ENCODE data around the gene RNF208.
A peak's percentile ranks its signal among the peaks of the same experiment; 100 is the strongest.

RNF208 gene

GRCh38 chr9:137186385-137186784 lies 35.7 kb downstream of the RNF208 start:
- Histone ChIP-seq H3K9me2 (replicated peaks; ENCODE audit: insufficient read depth, low read length) (no peaks in the 10 kb centered on the region), H3K27me3 (ENCODE audit: low read length) (no peaks in the 10 kb centered on the region), H3K27ac (ENCODE audit: low read depth, low read length) (no peak overlapping the region), H3K36me3 (ENCODE audit: low read length) (no peaks in the 10 kb centered on the region), H3K79me2 (ENCODE audit: insufficient read depth, low read length) (peaks cover 20% of the 10 kb centered on the region), H2AFZ (ENCODE audit: low read depth, low read length, severe bottlenecking) (no peak overlapping the region), H4K20me1 (ENCODE audit: low read depth, low read length) (no peaks in the 10 kb centered on the region), H3K4me3 (ENCODE audit: insufficient read depth, low read length, poor library complexity, severe bottlenecking) (no peak overlapping the region), H3K4me2 (ENCODE audit: low read depth, low read length, poor library complexity, severe bottlenecking) (peak overlapping the region; percentile 79), H3K9ac (ENCODE audit: low read length) (no peak overlapping the region), H3F3A (ENCODE audit: insufficient read depth) (no peaks in the 10 kb centered on the region), H3K9me3 (ENCODE audit: insufficient read depth, low read length) (no peaks in the 10 kb centered on the region)
- no peak for TF ChIP-seq CTCF (IDR thresholded peaks at IDR 0.05; ENCODE audit: insufficient read depth, low read length, poor library complexity, severe bottlenecking)
- no peak for TF ChIP-seq EZH2phosphoT487 (conservative IDR thresholded peaks at IDR 0.05; ENCODE audit: low read length)

GRCh38 chr9:137185921-137186320 lies 36.1 kb downstream of the RNF208 start:
- Histone ChIP-seq H4K20me1 (ENCODE audit: low read depth, low read length) (no peaks in the 10 kb centered on the region), H3K27ac (ENCODE audit: low read depth, low read length) (no peak overlapping the region), H2AFZ (ENCODE audit: low read depth, low read length, severe bottlenecking) (no peak overlapping the region), H3K27me3 (ENCODE audit: low read length) (no peaks in the 10 kb centered on the region), H3K79me2 (ENCODE audit: insufficient read depth, low read length) (peaks cover 20% of the 10 kb centered on the region), H3K36me3 (ENCODE audit: low read length) (no peaks in the 10 kb centered on the region), H3K4me3 (ENCODE audit: insufficient read depth, low read length, poor library complexity, severe bottlenecking) (no peak overlapping the region), H3K4me2 (ENCODE audit: low read depth, low read length, poor library complexity, severe bottlenecking) (no peak overlapping the region), H3K9me3 (ENCODE audit: insufficient read depth, low read length) (no peaks in the 10 kb centered on the region), H3K9me2 (replicated peaks; ENCODE audit: insufficient read depth, low read length) (no peaks in the 10 kb centered on the region), H3K9ac (ENCODE audit: low read length) (no peak overlapping the region), H3F3A (ENCODE audit: insufficient read depth) (no peaks in the 10 kb centered on the region)
- TF ChIP-seq CTCF (IDR thresholded peaks at IDR 0.05; ENCODE audit: insufficient read depth, low read length, poor library complexity, severe bottlenecking) (no peak), EZH2phosphoT487 (conservative IDR thresholded peaks at IDR 0.05; ENCODE audit: low read length) (no peak)

GRCh38 chr9:137184881-137185660 lies 37.0 kb downstream of the RNF208 start:
- Histone ChIP-seq H3K9me3 (ENCODE audit: insufficient read depth, low read length) (no peaks in the 10 kb centered on the region), H3K27me3 (ENCODE audit: low read length) (no peaks in the 10 kb centered on the region), H2AFZ (ENCODE audit: low read depth, low read length, severe bottlenecking) (no peak overlapping the region), H3K9ac (ENCODE audit: low read length) (no peak overlapping the region), H3K4me3 (ENCODE audit: insufficient read depth, low read length, poor library complexity, severe bottlenecking) (no peak overlapping the region), H3K9me2 (replicated peaks; ENCODE audit: insufficient read depth, low read length) (no peaks in the 10 kb centered on the region), H3K79me2 (ENCODE audit: insufficient read depth, low read length) (peaks cover 20% of the 10 kb centered on the region), H3F3A (ENCODE audit: insufficient read depth) (no peaks in the 10 kb centered on the region), H3K4me2 (ENCODE audit: low read depth, low read length, poor library complexity, severe bottlenecking) (no peak overlapping the region), H4K20me1 (ENCODE audit: low read depth, low read length) (no peaks in the 10 kb centered on the region), H3K27ac (ENCODE audit: low read depth, low read length) (no peak overlapping the region), H3K36me3 (ENCODE audit: low read length) (no peaks in the 10 kb centered on the region)
- TF ChIP-seq CTCF (IDR thresholded peaks at IDR 0.05; ENCODE audit: insufficient read depth, low read length, poor library complexity, severe bottlenecking) (no peak), EZH2phosphoT487 (conservative IDR thresholded peaks at IDR 0.05; ENCODE audit: low read length) (no peak)
